D721Med (cell line): Measurements from ENCODE around the gene ADGRB3.

Source experiments
- DNase-seq: peaks from one replicate; pipeline ENCODE4 v3.0.0; 2011; ENCODE audit warnings: low spot score; ENCODE audit not compliant: insufficient read length
- FAIRE-seq: peaks from 2 replicates; lab custom pipeline; 2011; peaks lifted over from hg19 to GRCh38; lab: Jason Lieb, UNC
- CTCF ChIP-seq: IDR thresholded peaks from 2 replicates; pipeline ENCODE4 v1.5.1; 2012; ENCODE audit warnings: mild to moderate bottlenecking, control low read depth; ENCODE audit not compliant: insufficient read depth; ENCODE audit errors: missing control alignments

The ADGRB3 gene

GRCh38 chr6:68758559-68758958 is 123.5 kb downstream of the ADGRB3 start:
- no peak for TF ChIP-seq CTCF
- no peak for FAIRE-seq

GRCh38 chr6:68760485-68760884 is 125.4 kb downstream of the ADGRB3 start:
- no peak for FAIRE-seq
- DNase-seq, result no peak
- no peak for TF ChIP-seq CTCF

More at GRCh38 chr6:68758559-68758958, 123.5 kb downstream of the ADGRB3 start:
- no peak for DNase-seq

GRCh38 chr6:68760941-68761676 is 126.0 kb downstream of the ADGRB3 start:
- DNase-seq, result no peak
- no peak for TF ChIP-seq CTCF
- no peak for FAIRE-seq

- FAIRE-seq (no peak), DNase-seq (no peak)
- no peak for TF ChIP-seq CTCF
Observed at GRCh38 chr6:68761985-68762384, 126.9 kb downstream of the ADGRB3 start.

GRCh38 chr6:68771426-68771825 is 136.3 kb downstream of the ADGRB3 start:
- no peak for TF ChIP-seq CTCF
- DNase-seq, result no peak
- no peak for FAIRE-seq

GRCh38 chr6:68774843-68775242 is 139.8 kb downstream of the ADGRB3 start:
- TF ChIP-seq CTCF, result no peak
- no peak for DNase-seq
- FAIRE-seq, result no peak

- DNase-seq, result no peak
- no peak for TF ChIP-seq CTCF
- no peak for FAIRE-seq
Observed at GRCh38 chr6:68776354-68776753, 141.3 kb downstream of the ADGRB3 start.
